ENCODE data around the gene DUSP3. TPM values are rescaled to one million over a fixed set of nuclear protein-coding genes. Genes with fewer than 3 reads are reported as not detected.

DUSP3 gene
- total and polyA plus RNA-seq, 9 donors = 13.4 to 60.4 (median 33.0) TPM

- H3K4me1 ChIP-seq (ENCODE audit: insufficient read depth) = peaks cover 4% of the 10 kb centered on the region
- no peak for DNase-seq
- no peak overlapping the region for H3K27ac ChIP-seq
- intact Hi-C loops (cut with DNase I) = loop anchor here (2.0 to 10.0 kb wide), 6 partner anchors 46 to 183 kb away; no protein-coding TSS in a partner anchor
- H3K4me3 ChIP-seq = no peak overlapping the region
- H3K27me3 ChIP-seq = no peaks in the 10 kb centered on the region
- TF ChIP-seq POLR2A (IDR thresholded peaks at IDR 0.05) (no peak), CTCF (IDR thresholded peaks at IDR 0.05) (no peak), EP300 (IDR thresholded peaks at IDR 0.05) (no peak)
- no peaks in the 10 kb centered on the region for H3K9me3 ChIP-seq
- WGBS, 3 donors = 68 to 81% (median 75%) methylated on average over 6 of the region's 6 CpGs
- no peaks in the 10 kb centered on the region for H3K36me3 ChIP-seq
These were observed 20.7 kb downstream of the DUSP3 start for GRCh38 chr17:43758086-43758485.

DNA sequence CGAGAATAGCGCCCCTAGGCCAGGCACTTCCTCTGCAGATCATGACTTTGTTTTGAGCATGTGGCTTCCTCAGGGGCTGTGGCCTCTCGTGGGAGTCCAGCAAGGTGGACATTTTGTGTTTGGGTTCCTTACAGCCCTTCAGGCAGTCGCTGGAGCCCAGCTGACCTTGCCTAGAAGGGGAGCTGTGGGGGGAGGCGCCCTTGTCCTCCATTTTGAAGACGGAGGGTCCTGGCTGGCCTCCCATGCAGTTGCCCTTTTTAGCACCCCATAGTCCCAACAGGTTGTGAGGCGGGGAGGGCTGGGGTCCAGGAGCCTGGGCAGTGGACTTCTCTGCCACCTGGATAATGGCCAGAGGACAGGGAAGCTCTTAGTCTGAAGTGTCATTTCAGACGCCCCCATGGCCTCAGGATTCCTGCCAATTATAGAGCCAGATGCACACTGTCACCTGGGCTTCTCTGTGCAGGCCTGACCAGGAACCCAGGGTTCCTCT is 21.6 kb downstream of the DUSP3 start:
- Histone ChIP-seq H3K9me3 (no peaks in the 10 kb centered on the region), H3K27ac (no peak overlapping the region), H3K4me3 (no peak overlapping the region), H3K27me3 (no peaks in the 10 kb centered on the region), H3K36me3 (no peaks in the 10 kb centered on the region), H3K4me1 (ENCODE audit: insufficient read depth) (peaks cover 4% of the 10 kb centered on the region)
- 61 to 75% (median 72%) methylated on average over 8 of the region's 8 CpGs for WGBS, 3 donors
- DNase-seq = no peak
- intact Hi-C loops (cut with DNase I) = loop anchor here in 3 of 4 donors (5.0 to 10.0 kb wide), 3 partner anchors 45 to 182 kb away; no protein-coding TSS in a partner anchor
- TF ChIP-seq POLR2A (IDR thresholded peaks at IDR 0.05) (no peak), CTCF (IDR thresholded peaks at IDR 0.05) (no peak), EP300 (IDR thresholded peaks at IDR 0.05) (no peak)

DNA sequence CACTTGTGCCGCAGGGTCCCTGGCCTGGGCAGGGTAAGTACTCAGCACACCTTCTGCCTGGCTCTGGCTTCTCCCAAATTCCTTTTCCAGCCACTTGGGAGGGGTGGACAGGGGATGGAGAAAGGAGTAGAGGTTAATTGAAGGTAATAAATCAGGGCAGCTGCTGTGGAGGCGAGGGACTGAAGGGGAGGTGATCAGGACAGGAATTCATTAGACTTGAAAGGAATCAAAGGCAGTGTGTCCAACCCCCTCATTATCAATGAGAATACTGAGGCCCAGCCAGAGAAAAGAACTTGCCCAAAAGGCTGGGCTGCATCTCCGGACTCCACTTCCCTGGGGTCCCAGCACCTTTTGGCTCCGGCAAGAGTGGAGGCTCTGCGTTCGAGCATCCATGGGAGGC is 22.6 kb downstream of the DUSP3 start:
- H3K9me3 ChIP-seq = no peaks in the 10 kb centered on the region
- H3K27ac ChIP-seq = no peak overlapping the region
- TF ChIP-seq EP300 (IDR thresholded peaks at IDR 0.05) = no peak
- peaks cover 4% of the 10 kb centered on the region for H3K4me1 ChIP-seq (ENCODE audit: insufficient read depth)
- 59 to 73% (median 68%) methylated on average over 6 of the region's 6 CpGs for WGBS, 3 donors
- H3K36me3 ChIP-seq = no peaks in the 10 kb centered on the region
- H3K27me3 ChIP-seq = no peaks in the 10 kb centered on the region
- H3K4me3 ChIP-seq = no peak overlapping the region
- intact Hi-C loops (cut with DNase I) = loop anchor here in 3 of 4 donors (5.0 to 10.0 kb wide), 3 partner anchors 44 to 181 kb away; no protein-coding TSS in a partner anchor
- no peak for DNase-seq

GRCh38 chr17:43755389-43755875 is 23.3 kb downstream of the DUSP3 start:
- Histone ChIP-seq H3K36me3 (no peaks in the 10 kb centered on the region), H3K27ac (no peak overlapping the region), H3K27me3 (no peaks in the 10 kb centered on the region), H3K9me3 (no peaks in the 10 kb centered on the region), H3K4me3 (no peak overlapping the region), H3K4me1 (ENCODE audit: insufficient read depth) (peaks cover 4% of the 10 kb centered on the region)
- WGBS, 3 donors = 2 to 11% (median 2%) methylated on average over 38 to 60 of the region's 60 CpGs
- intact Hi-C loops (cut with DNase I) = loop anchor here in 3 of 4 donors (5.0 to 10.0 kb wide), 3 partner anchors 43 to 181 kb away; no protein-coding TSS in a partner anchor
- DNase-seq = no peak
- TF ChIP-seq POLR2A (IDR thresholded peaks at IDR 0.05) = no peak
- no peak for TF ChIP-seq CTCF (IDR thresholded peaks at IDR 0.05)
- TF ChIP-seq EP300 (IDR thresholded peaks at IDR 0.05) = no peak

DNA sequence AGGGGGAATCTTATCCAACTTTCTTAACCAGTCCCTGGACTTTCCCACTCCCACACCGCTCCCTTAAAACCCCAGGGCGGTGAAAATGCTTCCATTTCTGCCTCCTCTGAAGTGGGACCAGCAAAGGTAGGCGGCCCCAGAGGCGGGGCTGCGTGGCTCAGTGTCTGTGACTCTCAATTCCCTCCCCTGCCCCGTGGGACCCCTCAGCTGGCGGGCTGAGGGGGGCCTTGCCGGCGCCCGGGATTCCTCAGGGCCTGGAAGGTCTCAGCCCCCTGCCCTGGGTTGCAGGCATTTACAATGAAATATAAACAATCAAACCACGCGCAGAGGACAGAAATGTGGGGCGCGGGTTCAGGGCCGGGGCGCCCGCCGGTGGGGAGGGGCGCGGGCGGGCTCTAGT is 23.8 kb downstream of the DUSP3 start:
- Histone ChIP-seq H3K36me3 (no peaks in the 10 kb centered on the region), H3K9me3 (no peaks in the 10 kb centered on the region), H3K27me3 (no peaks in the 10 kb centered on the region), H3K27ac (no peak overlapping the region), H3K4me3 (no peak overlapping the region), H3K4me1 (ENCODE audit: insufficient read depth) (peaks cover 4% of the 10 kb centered on the region)
- TF ChIP-seq CTCF (IDR thresholded peaks at IDR 0.05) (no peak), EP300 (IDR thresholded peaks at IDR 0.05) (no peak), POLR2A (IDR thresholded peaks at IDR 0.05) (no peak)
- no peak for DNase-seq
- 10 to 15% (median 12%) methylated on average over 12 to 21 of the region's 21 CpGs for WGBS, 3 donors
- intact Hi-C loops (cut with DNase I) = loop anchor here (5.0 to 10.0 kb wide), 3 partner anchors 43 to 180 kb away; no protein-coding TSS in a partner anchor

All from ovary (tissue), 9 donors.